Astrocyte (in vitro differentiated cells and primary cell): ENCODE data around the gene RPS6KL1. TPM values are rescaled to one million over a fixed set of nuclear protein-coding genes. Genes with fewer than 3 reads are reported as not detected.
A peak's percentile ranks its signal among the peaks of the same experiment; 100 is the strongest.

ENCODE experiments used
- DNase-seq: peaks from one replicate; pipeline ENCODE4 v3.0.0-alpha.2; 2010; ENCODE audit warnings: low read depth
- FAIRE-seq: peaks from 2 replicates; lab custom pipeline; 2011; peaks lifted over from hg19 to GRCh38; lab: Jason Lieb, UNC
- H2AFZ ChIP-seq: 2 replicates; pipeline ENCODE4 v1.6.0; 2012; ENCODE audit warnings: low read depth, low read length, inconsistent platforms
- H3K27ac ChIP-seq: 2 replicates; pipeline ENCODE4 v1.5.1; 2011; ENCODE audit warnings: low read depth, low read length, inconsistent platforms
- H3K27me3 ChIP-seq: 2 replicates; pipeline ENCODE4 v1.6.0; 2011; ENCODE audit warnings: low read length, inconsistent platforms; ENCODE audit not compliant: insufficient read depth
- H3K36me3 ChIP-seq: 2 replicates; pipeline ENCODE4 v1.5.1; 2011; ENCODE audit warnings: low read length, inconsistent platforms; ENCODE audit not compliant: insufficient read depth
- H3K4me1 ChIP-seq: 2 replicates; pipeline ENCODE4 v1.5.1; 2011; ENCODE audit warnings: low read length, inconsistent platforms; ENCODE audit not compliant: insufficient read depth
- H3K4me2 ChIP-seq: 2 replicates; pipeline ENCODE4 v1.6.0; 2012; ENCODE audit warnings: low read length, inconsistent platforms
- H3K4me3 ChIP-seq: 2 replicates; pipeline ENCODE4 v1.5.1; 2011; ENCODE audit warnings: low read depth, mild to moderate bottlenecking, low read length, inconsistent platforms; ENCODE audit not compliant: insufficient read depth
- H3K79me2 ChIP-seq: 2 replicates; pipeline ENCODE4 v1.6.0; 2012; ENCODE audit warnings: mild to moderate bottlenecking, low read length, inconsistent platforms; ENCODE audit not compliant: insufficient read depth
- H3K9ac ChIP-seq: 2 replicates; pipeline ENCODE4 v1.6.0; 2012; ENCODE audit warnings: mild to moderate bottlenecking, low read length, inconsistent platforms
- H3K9me3 ChIP-seq: 2 replicates; pipeline ENCODE4 v1.5.1; 2012; ENCODE audit warnings: low read depth, mild to moderate bottlenecking, low read length, inconsistent platforms; ENCODE audit not compliant: insufficient read depth
- H4K20me1 ChIP-seq: 2 replicates; pipeline ENCODE4 v1.6.0; 2012; ENCODE audit warnings: low read length, inconsistent platforms; ENCODE audit not compliant: insufficient read depth
- H3K27ac Mint-ChIP-seq: one replicate; pipeline ENCODE4 v1.8.0; 2021; ENCODE audit warnings: mild to moderate bottlenecking, mixed read lengths; ENCODE audit not compliant: unreplicated experiment
- H3K27me3 Mint-ChIP-seq: one replicate; pipeline ENCODE4 v1.8.0; 2021; ENCODE audit warnings: low read depth, mixed read lengths; ENCODE audit not compliant: unreplicated experiment
- H3K36me3 Mint-ChIP-seq: one replicate; pipeline ENCODE4 v1.8.0; 2021; ENCODE audit warnings: low read depth, mixed read lengths; ENCODE audit not compliant: unreplicated experiment
- H3K4me1 Mint-ChIP-seq: one replicate; pipeline ENCODE4 v1.8.0; 2021; ENCODE audit warnings: low read depth, mixed read lengths; ENCODE audit not compliant: unreplicated experiment
- H3K4me3 Mint-ChIP-seq: one replicate; pipeline ENCODE4 v1.8.0; 2021; ENCODE audit warnings: mild to moderate bottlenecking, moderate library complexity, mixed read lengths; ENCODE audit not compliant: unreplicated experiment
- H3K9me3 Mint-ChIP-seq: one replicate; pipeline ENCODE4 v1.8.0; 2021; ENCODE audit warnings: mild to moderate bottlenecking, mixed read lengths; ENCODE audit not compliant: unreplicated experiment
- EZH2 ChIP-seq: IDR thresholded peaks from 2 replicates; pipeline ENCODE4 v1.6.1; 2012; ENCODE audit warnings: mild to moderate bottlenecking, low read length, inconsistent platforms; ENCODE audit not compliant: insufficient read depth
- total RNA-seq: library from RNA; stranded (reverse); gene quantifications from 2 replicates; pipeline ENCODE4 v1.2.1, GENCODE V29; 2021
- TF ChIP-seq, protein P1 (sequence below): IDR thresholded peaks from 2 replicates; pipeline ENCODE4 v1.5.1; 2011; ENCODE audit warnings: low read depth, mild to moderate bottlenecking, inconsistent platforms, low read length, moderate library complexity; ENCODE audit not compliant: insufficient read depth

The RPS6KL1 gene
- total RNA-seq, 1 donor from 2014 or later: 1.7 TPM

DNA sequence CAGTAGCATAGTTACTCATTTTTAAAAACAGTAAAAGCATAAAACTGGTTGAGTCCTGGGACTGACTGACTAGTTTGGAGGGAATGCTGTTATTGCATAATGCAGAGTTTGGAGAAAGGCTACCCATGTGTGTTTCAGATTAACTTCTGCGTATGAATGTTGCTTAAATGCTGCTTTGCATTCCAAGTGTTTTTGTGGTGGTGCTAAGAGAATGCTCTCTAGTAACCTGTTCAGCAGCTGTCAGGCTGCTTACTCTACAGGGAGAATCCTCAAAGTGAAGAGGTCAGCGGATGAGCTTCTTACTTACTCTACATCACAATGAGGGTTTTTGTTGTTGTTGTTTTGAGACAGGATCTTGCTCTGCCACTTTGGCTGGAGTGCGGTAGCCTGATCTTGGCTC lies 37.1 kb downstream of the RPS6KL1 start:
- H3K4me3 Mint-ChIP-seq: no peak overlapping the region
- no peaks in the 10 kb centered on the region for H3K27me3 Mint-ChIP-seq
- peaks cover 20% of the 10 kb centered on the region for H3K36me3 ChIP-seq
- H3K27ac Mint-ChIP-seq: no peak overlapping the region
- H3K9me3 ChIP-seq: no peaks in the 10 kb centered on the region
- H3K36me3 Mint-ChIP-seq: peaks cover 4% of the 10 kb centered on the region
- H4K20me1 ChIP-seq: peaks cover 77% of the 10 kb centered on the region
- no peaks in the 10 kb centered on the region for H3K27me3 ChIP-seq
- H3K4me3 ChIP-seq: no peak overlapping the region
- peak overlapping the region; percentile 6 for H3K9ac ChIP-seq
- no peak for TF ChIP-seq EZH2
- TF ChIP-seq, protein P1, sequence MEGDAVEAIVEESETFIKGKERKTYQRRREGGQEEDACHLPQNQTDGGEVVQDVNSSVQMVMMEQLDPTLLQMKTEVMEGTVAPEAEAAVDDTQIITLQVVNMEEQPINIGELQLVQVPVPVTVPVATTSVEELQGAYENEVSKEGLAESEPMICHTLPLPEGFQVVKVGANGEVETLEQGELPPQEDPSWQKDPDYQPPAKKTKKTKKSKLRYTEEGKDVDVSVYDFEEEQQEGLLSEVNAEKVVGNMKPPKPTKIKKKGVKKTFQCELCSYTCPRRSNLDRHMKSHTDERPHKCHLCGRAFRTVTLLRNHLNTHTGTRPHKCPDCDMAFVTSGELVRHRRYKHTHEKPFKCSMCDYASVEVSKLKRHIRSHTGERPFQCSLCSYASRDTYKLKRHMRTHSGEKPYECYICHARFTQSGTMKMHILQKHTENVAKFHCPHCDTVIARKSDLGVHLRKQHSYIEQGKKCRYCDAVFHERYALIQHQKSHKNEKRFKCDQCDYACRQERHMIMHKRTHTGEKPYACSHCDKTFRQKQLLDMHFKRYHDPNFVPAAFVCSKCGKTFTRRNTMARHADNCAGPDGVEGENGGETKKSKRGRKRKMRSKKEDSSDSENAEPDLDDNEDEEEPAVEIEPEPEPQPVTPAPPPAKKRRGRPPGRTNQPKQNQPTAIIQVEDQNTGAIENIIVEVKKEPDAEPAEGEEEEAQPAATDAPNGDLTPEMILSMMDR: no peak
- no peak overlapping the region for H3K27ac ChIP-seq
- peaks cover 22% of the 10 kb centered on the region for H3K4me1 ChIP-seq
- FAIRE-seq (no peak), DNase-seq (peak; percentile 93)
- H3K4me2 ChIP-seq: peak overlapping the region; percentile 37
- peaks cover 2% of the 10 kb centered on the region for H3K9me3 Mint-ChIP-seq
- H2AFZ ChIP-seq: no peak overlapping the region
- peaks cover 44% of the 10 kb centered on the region for H3K4me1 Mint-ChIP-seq
- H3K79me2 ChIP-seq: peaks cover 79% of the 10 kb centered on the region

DNA sequence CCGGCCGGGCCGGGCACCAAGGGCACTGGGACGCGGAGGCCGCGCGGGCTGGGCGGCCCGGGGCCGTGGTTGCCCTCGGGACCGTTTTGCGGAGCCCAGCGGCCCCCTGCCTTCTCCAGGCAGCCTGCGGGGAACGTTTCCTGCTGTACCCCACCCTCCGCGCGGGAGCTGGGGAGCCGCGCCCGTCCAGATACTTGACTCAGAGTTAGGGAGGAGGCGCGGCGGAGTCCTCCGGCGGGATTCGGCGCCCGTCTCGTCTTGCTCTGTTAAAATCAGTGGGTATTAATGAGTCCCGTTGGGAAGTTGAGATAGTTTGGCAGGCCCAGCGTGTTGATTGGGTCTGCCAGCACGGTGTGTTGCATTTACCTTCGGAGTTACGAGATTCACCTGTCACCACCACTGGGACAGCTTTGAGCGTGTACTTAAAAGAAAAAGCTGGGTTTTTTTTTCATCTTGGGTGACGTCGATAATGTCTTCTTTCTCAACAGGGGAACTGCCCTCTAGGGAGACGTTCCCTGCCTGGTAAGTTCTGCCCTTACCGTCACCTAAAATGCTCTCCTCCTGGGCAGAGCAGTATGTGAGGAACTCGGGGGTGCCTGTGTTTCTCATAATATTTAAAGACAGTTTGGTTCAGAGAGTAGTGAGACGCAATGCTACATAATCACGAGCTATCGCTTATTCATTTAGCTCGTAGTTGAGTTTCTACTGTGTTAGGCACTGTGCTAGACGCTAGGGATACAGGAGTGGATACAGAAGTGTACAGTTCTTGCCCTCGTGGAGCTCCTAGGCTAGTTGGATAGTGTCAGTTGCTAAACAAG lies 40.7 kb downstream of the RPS6KL1 start:
- Mint-ChIP-seq H3K4me1 (peaks cover 32% of the 10 kb centered on the region), H3K27me3 (no peaks in the 10 kb centered on the region)

More for the DNA sequence above, 40.7 kb downstream of the RPS6KL1 start:
- H3K36me3 Mint-ChIP-seq: no peaks in the 10 kb centered on the region
- DNase-seq: peak; percentile 32
- Histone ChIP-seq H3K4me3 (peak overlapping the region; percentile 85), H3K36me3 (peaks cover 5% of the 10 kb centered on the region), H3K27ac (peak overlapping the region; percentile 88), H3K4me2 (peak overlapping the region; percentile 99), H3K79me2 (peaks cover 56% of the 10 kb centered on the region), H4K20me1 (peaks cover 51% of the 10 kb centered on the region), H3K4me1 (peaks cover 14% of the 10 kb centered on the region), H3K27me3 (no peaks in the 10 kb centered on the region), H3K9ac (peak overlapping the region; percentile 95), H3K9me3 (no peaks in the 10 kb centered on the region), H2AFZ (peak overlapping the region; percentile 100)
- no peak for FAIRE-seq
- H3K4me3 Mint-ChIP-seq: peak overlapping the region; percentile 100
- peak overlapping the region; percentile 99 for H3K27ac Mint-ChIP-seq
- peaks cover 2% of the 10 kb centered on the region for H3K9me3 Mint-ChIP-seq
- TF ChIP-seq, protein P1: no peak
- no peak for TF ChIP-seq EZH2
